Measurements from ENCODE around the gene HOMER2.

DNA sequence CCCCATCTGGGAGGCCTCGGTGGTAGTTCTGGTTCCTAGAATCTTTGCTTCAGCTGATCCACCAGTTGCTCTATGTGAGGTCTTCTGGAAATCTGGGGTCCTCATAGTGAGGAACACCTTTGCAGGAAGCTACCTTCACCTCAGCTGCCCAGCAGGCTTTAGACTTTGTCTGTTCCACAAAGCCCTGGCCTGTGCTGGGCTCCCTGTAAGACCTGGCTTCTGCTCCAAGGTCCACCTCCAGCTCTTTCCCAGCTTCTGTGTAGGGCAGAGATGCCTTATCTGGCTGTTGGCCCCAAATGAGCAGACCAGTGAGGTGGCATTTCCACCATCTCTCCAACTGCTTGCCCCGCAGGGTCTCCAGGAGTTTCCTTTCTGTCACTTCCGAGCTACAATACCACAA, 8.2 kb upstream of the HOMER2 start:
- TF ChIP-seq, protein P1, sequence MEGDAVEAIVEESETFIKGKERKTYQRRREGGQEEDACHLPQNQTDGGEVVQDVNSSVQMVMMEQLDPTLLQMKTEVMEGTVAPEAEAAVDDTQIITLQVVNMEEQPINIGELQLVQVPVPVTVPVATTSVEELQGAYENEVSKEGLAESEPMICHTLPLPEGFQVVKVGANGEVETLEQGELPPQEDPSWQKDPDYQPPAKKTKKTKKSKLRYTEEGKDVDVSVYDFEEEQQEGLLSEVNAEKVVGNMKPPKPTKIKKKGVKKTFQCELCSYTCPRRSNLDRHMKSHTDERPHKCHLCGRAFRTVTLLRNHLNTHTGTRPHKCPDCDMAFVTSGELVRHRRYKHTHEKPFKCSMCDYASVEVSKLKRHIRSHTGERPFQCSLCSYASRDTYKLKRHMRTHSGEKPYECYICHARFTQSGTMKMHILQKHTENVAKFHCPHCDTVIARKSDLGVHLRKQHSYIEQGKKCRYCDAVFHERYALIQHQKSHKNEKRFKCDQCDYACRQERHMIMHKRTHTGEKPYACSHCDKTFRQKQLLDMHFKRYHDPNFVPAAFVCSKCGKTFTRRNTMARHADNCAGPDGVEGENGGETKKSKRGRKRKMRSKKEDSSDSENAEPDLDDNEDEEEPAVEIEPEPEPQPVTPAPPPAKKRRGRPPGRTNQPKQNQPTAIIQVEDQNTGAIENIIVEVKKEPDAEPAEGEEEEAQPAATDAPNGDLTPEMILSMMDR (conservative IDR thresholded peaks at IDR 0.05 in 1 of 2, IDR thresholded peaks at IDR 0.05 in 1 of 2; ENCODE audit: low read depth in 1 of 2, low read length in 2 of 2), result no peak
- no peak for TF ChIP-seq EZH2 (IDR thresholded peaks at IDR 0.05; ENCODE audit: low read length, missing control alignments)

Data from fibroblast of lung (primary cell).